HepG2 (cell line): ENCODE measurements around the gene HYCC1. TPM values are rescaled to one million over a fixed set of nuclear protein-coding genes. Genes with fewer than 3 reads are reported as not detected.

ENCODE experiments used
- AGO2 ChIP-seq: fragments of 200-400 bp; formaldehyde crosslinking; optimal IDR thresholded peaks from 2 replicates; pipeline ENCODE3; 2017; ENCODE audit warnings: mild to moderate bottlenecking, low read depth, low read length, moderate library complexity
- EED ChIP-seq: sonication (generic); formaldehyde crosslinking; IDR thresholded peaks from 2 replicates; pipeline ENCODE4 v1.5.0; 2020; ENCODE audit warnings: mild to moderate bottlenecking, missing genetic modification reagents
- GATAD2A ChIP-seq: IDR thresholded peaks from 2 replicates; pipeline ENCODE4 v1.6.1; 2016
- KMT2A ChIP-seq: sonication (generic); formaldehyde crosslinking; IDR thresholded peaks from 2 replicates; pipeline ENCODE4 v1.4.0; 2020; ENCODE audit warnings: missing genetic modification reagents
- PHF8 ChIP-seq: sonication (generic); formaldehyde crosslinking; IDR thresholded peaks from 2 replicates; pipeline ENCODE4 v1.5.0; 2020; ENCODE audit warnings: missing genetic modification reagents
- RFXANK ChIP-seq: IDR thresholded peaks from 2 replicates; pipeline ENCODE4 v1.6.1; 2016
- ZBTB8A ChIP-seq: sonication (generic); formaldehyde crosslinking; IDR thresholded peaks from 2 replicates; pipeline ENCODE4 v1.4.0; 2020; ENCODE audit warnings: mild to moderate bottlenecking, low read depth, missing genetic modification reagents, borderline replicate concordance
- ZNF232 ChIP-seq: sonication (generic); formaldehyde crosslinking; IDR thresholded peaks from 2 replicates; pipeline ENCODE4 v1.4.0; 2020; ENCODE audit warnings: missing genetic modification reagents, borderline replicate concordance
- ZNF256 ChIP-seq: sonication (generic); formaldehyde crosslinking; conservative IDR thresholded peaks from 2 replicates; pipeline ENCODE4 v1.4.0; 2020; ENCODE audit warnings: missing genetic modification reagents
- ZNF33A ChIP-seq: sonication (generic); formaldehyde crosslinking; IDR thresholded peaks from 2 replicates; pipeline ENCODE4 v1.5.1; 2020; ENCODE audit warnings: missing genetic modification reagents, mild to moderate bottlenecking, moderate library complexity, borderline replicate concordance
- ZNF543 ChIP-seq: sonication (generic); formaldehyde crosslinking; IDR thresholded peaks from 2 replicates; pipeline ENCODE4 v1.4.0; 2020; ENCODE audit warnings: mild to moderate bottlenecking, missing genetic modification reagents
- ZNF546 ChIP-seq: sonication (generic); formaldehyde crosslinking; conservative IDR thresholded peaks from 2 replicates; pipeline ENCODE4 v1.8.1; 2023; ENCODE audit warnings: mild to moderate bottlenecking, missing genetic modification reagents
- ZNF607 ChIP-seq: sonication (generic); formaldehyde crosslinking; IDR thresholded peaks from 2 replicates; pipeline ENCODE4 v1.5.1; 2020; ENCODE audit warnings: missing genetic modification reagents, mild to moderate bottlenecking, borderline replicate concordance
- ZNF772 ChIP-seq: sonication (generic); formaldehyde crosslinking; IDR thresholded peaks from 2 replicates; pipeline ENCODE4 v1.5.0; 2020; ENCODE audit warnings: mild to moderate bottlenecking, missing genetic modification reagents
- ZNF878 ChIP-seq: sonication (generic); formaldehyde crosslinking; IDR thresholded peaks from 2 replicates; pipeline ENCODE4 v1.8.1; 2023; ENCODE audit warnings: mild to moderate bottlenecking, missing genetic modification reagents, moderate library complexity
- polyA plus RNA-seq, 8 experiments: library from polyadenylated mRNA; depleted of rRNA in 3 of 8; stranded (reverse) in 7 of 8; unstranded in 1 of 8; fragments of >200 nt; fragmentation: Illumina TruSeq in 4 of 8; extraction: Trizol in 4 of 8; gene quantifications; 2 replicates each; pipeline versions ENCODE4 v1.2.1 to v1.2.3, GENCODE V29; 2011 to 2016; ENCODE audit warnings: low read depth in 4 of 8, missing spikeins in 1 of 8, mixed read lengths in 1 of 8; ENCODE audit not compliant: insufficient read depth in 1 of 8
- total RNA-seq, 5 experiments: library from RNA; depleted of rRNA; stranded (reverse); fragments of >200 nt; fragmentation: Illumina TruSeq; extraction: Trizol; gene quantifications; 2 replicates each; pipeline ENCODE4 v1.2.3, GENCODE V29; 2016; ENCODE audit warnings: low read depth in 1 of 5
- TF ChIP-seq, protein P1 (sequence below): sonication (generic); formaldehyde crosslinking; IDR thresholded peaks from 2 replicates; pipeline ENCODE4 v1.4.0; 2020; ENCODE audit warnings: missing genetic modification reagents
- TF ChIP-seq, protein P2 (sequence below): sonication (generic); formaldehyde crosslinking; IDR thresholded peaks from 2 replicates; pipeline ENCODE4 v1.5.0; 2020; ENCODE audit warnings: mild to moderate bottlenecking, missing genetic modification reagents, moderate library complexity
- TF ChIP-seq, protein P3 (sequence below): sonication (generic); formaldehyde crosslinking; IDR thresholded peaks from 2 replicates; pipeline ENCODE4 v1.5.0; 2020; ENCODE audit warnings: mild to moderate bottlenecking, missing genetic modification reagents, borderline replicate concordance
- TF ChIP-seq, protein P4 (sequence below): sonication (generic); formaldehyde crosslinking; IDR thresholded peaks from 2 replicates; pipeline ENCODE4 v1.9.0; 2022; ENCODE audit warnings: low read depth, missing genetic modification reagents

The HYCC1 gene
- total and polyA plus RNA-seq, 2 of the 13 experiments (the other 11 are each of a cell fraction or from before 2014, with no cell fraction given), result 9.5 to 41.8 TPM

DNA sequence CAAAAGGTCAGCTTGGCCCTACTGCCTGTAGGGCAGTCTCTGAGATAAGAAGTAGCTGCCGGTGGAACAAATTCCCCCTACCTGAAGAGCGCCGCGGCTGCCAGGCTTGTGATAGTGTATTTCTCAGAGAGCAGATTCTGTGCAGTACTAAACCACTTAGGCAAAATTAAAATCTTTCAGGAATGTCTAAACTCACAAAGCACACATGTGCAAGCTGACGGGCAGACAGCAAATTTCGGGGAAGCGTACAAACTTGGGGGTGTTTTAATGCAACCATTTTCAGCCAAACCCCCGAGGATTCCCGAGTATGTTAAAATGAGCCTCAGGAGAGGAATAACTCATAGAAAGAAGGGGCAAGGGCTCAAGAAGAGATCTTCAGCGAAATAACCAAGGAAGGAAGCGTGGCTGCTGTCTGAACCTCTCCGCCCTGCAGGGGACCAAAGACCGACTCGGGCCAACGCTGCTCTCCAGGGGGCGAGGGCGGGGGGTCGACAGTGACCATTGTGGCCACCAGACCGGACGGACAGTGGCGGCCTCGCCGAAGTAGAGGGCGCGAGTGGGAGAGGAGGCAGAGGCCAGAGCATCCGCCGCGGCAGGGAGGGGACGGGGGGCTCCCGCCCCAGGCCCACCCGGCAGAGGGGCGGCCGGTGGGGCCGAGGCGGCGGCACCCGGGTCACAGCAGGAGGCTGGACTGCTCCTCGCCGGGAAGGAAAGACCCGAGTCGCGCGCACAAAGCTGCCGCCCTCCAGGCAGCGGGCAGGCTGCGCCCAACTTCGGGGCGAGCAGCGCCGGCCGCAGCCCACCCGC, 819 bp downstream of the HYCC1 start (continued):
- TF ChIP-seq EED (CRISPR knock-in tag) (no peak), RFXANK (no peak), ZNF543 (0 out of 2 replicates have a peak, but pooled peaks have one; percentile 51), ZNF546 (CRISPR knock-in tag) (no peak), ZNF232 (peak; percentile 60; the same call in 1 of the 2 replicates), ZNF878 (no peak), PHF8 (0 out of 2 replicates have a peak, but pooled peaks have one; percentile 6), ZNF607 (peak; percentile 60; the same call in 1 of the 2 replicates), GATAD2A (peak; percentile 24; the same call in 1 of the 2 replicates), AGO2 (peak; percentile 36), ZNF256 (CRISPR knock-in tag) (0 out of 2 replicates have a peak, but pooled peaks have one; percentile 30), ZNF772 (CRISPR knock-in tag) (no peak), KMT2A (peak; percentile 47; the same call in 1 of the 2 replicates), ZBTB8A (0 out of 2 replicates have a peak, but pooled peaks have one; percentile 10), ZNF33A (0 out of 2 replicates have a peak, but pooled peaks have one; percentile 6)
- TF ChIP-seq, protein P1, sequence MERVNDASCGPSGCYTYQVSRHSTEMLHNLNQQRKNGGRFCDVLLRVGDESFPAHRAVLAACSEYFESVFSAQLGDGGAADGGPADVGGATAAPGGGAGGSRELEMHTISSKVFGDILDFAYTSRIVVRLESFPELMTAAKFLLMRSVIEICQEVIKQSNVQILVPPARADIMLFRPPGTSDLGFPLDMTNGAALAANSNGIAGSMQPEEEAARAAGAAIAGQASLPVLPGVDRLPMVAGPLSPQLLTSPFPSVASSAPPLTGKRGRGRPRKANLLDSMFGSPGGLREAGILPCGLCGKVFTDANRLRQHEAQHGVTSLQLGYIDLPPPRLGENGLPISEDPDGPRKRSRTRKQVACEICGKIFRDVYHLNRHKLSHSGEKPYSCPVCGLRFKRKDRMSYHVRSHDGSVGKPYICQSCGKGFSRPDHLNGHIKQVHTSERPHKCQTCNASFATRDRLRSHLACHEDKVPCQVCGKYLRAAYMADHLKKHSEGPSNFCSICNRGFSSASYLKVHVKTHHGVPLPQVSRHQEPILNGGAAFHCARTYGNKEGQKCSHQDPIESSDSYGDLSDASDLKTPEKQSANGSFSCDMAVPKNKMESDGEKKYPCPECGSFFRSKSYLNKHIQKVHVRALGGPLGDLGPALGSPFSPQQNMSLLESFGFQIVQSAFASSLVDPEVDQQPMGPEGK (CRISPR knock-in tag), result 0 out of 2 replicates have a peak, but pooled peaks have one; percentile 20
- TF ChIP-seq, protein P2, sequence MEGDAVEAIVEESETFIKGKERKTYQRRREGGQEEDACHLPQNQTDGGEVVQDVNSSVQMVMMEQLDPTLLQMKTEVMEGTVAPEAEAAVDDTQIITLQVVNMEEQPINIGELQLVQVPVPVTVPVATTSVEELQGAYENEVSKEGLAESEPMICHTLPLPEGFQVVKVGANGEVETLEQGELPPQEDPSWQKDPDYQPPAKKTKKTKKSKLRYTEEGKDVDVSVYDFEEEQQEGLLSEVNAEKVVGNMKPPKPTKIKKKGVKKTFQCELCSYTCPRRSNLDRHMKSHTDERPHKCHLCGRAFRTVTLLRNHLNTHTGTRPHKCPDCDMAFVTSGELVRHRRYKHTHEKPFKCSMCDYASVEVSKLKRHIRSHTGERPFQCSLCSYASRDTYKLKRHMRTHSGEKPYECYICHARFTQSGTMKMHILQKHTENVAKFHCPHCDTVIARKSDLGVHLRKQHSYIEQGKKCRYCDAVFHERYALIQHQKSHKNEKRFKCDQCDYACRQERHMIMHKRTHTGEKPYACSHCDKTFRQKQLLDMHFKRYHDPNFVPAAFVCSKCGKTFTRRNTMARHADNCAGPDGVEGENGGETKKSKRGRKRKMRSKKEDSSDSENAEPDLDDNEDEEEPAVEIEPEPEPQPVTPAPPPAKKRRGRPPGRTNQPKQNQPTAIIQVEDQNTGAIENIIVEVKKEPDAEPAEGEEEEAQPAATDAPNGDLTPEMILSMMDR (CRISPR knock-in tag), result peak; percentile 31; the same call in 1 of the 2 replicates
- TF ChIP-seq, protein P3, sequence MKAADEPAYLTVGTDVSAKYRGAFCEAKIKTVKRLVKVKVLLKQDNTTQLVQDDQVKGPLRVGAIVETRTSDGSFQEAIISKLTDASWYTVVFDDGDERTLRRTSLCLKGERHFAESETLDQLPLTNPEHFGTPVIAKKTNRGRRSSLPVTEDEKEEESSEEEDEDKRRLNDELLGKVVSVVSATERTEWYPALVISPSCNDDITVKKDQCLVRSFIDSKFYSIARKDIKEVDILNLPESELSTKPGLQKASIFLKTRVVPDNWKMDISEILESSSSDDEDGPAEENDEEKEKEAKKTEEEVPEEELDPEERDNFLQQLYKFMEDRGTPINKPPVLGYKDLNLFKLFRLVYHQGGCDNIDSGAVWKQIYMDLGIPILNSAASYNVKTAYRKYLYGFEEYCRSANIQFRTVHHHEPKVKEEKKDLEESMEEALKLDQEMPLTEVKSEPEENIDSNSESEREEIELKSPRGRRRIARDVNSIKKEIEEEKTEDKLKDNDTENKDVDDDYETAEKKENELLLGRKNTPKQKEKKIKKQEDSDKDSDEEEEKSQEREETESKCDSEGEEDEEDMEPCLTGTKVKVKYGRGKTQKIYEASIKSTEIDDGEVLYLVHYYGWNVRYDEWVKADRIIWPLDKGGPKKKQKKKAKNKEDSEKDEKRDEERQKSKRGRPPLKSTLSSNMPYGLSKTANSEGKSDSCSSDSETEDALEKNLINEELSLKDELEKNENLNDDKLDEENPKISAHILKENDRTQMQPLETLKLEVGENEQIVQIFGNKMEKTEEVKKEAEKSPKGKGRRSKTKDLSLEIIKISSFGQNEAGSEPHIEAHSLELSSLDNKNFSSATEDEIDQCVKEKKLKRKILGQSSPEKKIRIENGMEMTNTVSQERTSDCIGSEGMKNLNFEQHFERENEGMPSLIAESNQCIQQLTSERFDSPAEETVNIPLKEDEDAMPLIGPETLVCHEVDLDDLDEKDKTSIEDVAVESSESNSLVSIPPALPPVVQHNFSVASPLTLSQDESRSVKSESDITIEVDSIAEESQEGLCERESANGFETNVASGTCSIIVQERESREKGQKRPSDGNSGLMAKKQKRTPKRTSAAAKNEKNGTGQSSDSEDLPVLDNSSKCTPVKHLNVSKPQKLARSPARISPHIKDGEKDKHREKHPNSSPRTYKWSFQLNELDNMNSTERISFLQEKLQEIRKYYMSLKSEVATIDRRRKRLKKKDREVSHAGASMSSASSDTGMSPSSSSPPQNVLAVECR (CRISPR knock-in tag), result peak; percentile 13
- TF ChIP-seq, protein P4, sequence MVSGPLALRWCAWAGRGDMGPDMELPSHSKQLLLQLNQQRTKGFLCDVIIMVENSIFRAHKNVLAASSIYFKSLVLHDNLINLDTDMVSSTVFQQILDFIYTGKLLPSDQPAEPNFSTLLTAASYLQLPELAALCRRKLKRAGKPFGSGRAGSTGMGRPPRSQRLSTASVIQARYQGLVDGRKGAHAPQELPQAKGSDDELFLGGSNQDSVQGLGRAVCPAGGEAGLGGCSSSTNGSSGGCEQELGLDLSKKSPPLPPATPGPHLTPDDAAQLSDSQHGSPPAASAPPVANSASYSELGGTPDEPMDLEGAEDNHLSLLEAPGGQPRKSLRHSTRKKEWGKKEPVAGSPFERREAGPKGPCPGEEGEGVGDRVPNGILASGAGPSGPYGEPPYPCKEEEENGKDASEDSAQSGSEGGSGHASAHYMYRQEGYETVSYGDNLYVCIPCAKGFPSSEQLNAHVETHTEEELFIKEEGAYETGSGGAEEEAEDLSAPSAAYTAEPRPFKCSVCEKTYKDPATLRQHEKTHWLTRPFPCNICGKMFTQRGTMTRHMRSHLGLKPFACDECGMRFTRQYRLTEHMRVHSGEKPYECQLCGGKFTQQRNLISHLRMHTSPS (CRISPR knock-in tag), result no peak
